Stimulated activated CD8-positive, alpha-beta memory T cell treated with anti-CD3 and anti-CD28 coated beads, Interleukin-4, amount 100 ng/mL, for 1 hour (primary cell): ENCODE results near the gene ESRRB.
"Not testable (repeated sequence)": the region's sequence is repeated elsewhere in the genome, so short reads cannot be mapped to it uniquely, and the experiment has no call there.

Source experiments
- DNase-seq, 2 donors: peaks; one replicate each; pipeline ENCODE4 v3.0.0-alpha.2; 2020; ENCODE audit warnings: low read depth in 2 of 2, low spot score in 1 of 2

Gene ESRRB

GRCh38 chr14:76496595-76496994 is 120.7 kb downstream of the ESRRB start:
- DNase-seq, result no peak

- no peak for DNase-seq
These were observed 121.9 kb downstream of the ESRRB start for GRCh38 chr14:76497550-76498462.

DNA sequence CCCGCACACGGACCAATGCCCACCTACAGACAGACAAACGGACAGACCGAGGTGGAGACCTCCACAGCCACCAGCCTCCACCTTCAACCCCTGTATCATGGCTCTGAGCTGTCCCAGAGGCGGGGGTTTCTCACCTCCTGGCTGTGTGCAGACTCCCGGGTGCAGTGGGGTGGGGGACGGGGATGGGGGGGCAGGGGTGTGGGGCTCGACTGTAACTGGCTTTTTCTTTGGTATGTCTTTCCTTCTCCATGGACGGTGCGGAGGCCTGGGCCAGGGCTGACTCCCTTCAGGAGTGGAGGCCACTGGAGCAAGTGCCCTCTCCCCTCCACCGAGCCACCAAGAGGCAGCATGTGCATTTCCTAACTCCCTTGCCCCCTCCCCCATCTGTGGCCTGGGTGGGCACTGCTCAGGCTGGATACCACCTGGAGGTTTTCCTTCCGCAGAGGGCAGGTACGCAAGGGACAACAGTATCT is 122.6 kb downstream of the ESRRB start:
- no peak for DNase-seq

GRCh38 chr14:76498976-76499375 is 123.0 kb downstream of the ESRRB start:
- DNase-seq, result no peak

- no peak for DNase-seq
These were observed 123.5 kb downstream of the ESRRB start for GRCh38 chr14:76499399-76499798.

DNA sequence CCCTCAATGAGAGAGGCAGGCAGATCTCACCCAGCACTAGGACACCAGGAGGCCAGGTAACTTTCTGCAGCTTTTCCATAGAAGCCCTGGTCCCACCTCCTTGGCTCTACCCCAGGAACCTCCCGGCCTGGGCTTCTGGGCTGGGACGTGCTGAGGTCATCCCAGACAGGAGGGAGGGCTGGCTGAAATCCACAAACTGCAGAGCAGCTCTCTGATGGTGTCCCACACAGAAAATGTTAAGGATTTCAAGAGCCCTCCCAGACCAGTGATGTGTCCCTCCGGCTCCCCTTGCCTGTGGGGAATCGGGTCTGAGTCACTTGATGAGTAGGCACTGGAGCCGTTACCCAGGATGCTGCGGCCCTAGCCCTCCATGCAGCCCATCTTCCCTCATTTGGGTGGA is 124.1 kb downstream of the ESRRB start:
- no peak for DNase-seq

DNA sequence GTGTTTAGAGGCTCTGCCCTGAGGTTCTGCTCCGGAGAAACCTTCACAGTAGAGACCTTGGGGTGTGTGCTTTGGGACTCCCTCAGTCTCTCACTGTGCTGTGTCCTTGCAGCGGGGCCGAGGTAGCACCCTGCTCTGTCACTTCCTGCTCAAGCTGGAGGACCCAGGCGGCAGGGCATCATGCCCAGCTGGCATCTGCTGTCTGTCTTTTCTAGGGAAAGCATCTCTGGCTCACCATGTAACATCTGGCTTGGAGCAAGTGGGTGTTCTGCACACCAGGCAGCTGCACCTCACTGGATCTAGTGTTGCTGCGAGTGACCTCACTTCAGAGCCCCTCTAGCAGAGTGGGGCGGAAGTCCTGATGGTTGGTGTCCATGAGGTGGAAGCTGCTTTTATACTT is 124.5 kb downstream of the ESRRB start:
- DNase-seq, result no peak

DNA sequence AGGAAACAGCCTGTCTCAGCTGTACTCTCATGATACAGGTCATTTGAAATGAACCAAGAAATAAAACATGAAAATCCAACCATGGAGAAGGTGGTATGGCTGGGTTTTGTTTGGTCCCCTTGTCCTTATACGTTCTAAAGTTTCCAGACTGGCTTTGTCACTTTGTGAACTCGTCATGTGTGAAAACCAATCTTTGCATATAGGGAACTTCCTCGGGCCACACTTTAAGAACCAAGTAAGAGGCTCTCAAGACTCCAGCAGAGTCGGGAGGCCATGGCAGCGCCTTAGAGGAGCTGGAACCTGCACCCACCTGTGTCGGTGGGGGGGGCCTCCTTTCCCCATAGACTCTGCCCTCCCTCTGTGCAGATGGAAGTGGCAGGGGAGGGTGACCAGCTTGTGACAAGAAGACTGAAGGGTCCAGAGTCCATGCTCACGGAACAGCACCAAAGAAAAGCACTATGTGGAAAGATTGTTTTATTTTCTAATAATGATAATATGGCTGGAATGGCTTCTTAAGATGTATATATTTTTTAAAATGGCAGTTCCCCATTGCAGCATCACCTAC is 125.3 kb downstream of the ESRRB start:
- DNase-seq, result no peak

- no peak for DNase-seq
These were observed 126.3 kb downstream of the ESRRB start for GRCh38 chr14:76502219-76502618.

DNA sequence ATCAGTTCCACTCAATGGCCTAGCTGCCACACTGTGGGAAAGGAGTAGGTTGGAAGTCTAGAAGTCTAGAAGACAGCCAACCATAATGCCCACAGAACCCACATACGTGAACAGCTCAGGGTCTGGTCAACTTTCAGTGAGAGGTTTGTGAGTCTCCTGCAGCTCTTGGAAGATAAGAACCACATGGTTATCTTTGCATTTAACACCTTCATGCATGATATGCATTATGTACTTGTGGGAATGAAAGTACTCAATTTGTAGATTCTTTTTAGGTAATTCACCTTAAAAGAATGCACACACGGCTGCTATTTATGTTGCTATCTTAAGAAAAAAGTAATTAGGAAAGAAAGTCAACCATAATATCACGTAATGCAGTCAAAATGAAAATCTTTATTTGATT is 126.7 kb downstream of the ESRRB start:
- DNase-seq, result no peak

GRCh38 chr14:76509311-76509710 is 133.4 kb downstream of the ESRRB start:
- DNase-seq, result no peak

GRCh38 chr14:76510181-76510580 is 134.2 kb downstream of the ESRRB start:
- no peak for DNase-seq

DNA sequence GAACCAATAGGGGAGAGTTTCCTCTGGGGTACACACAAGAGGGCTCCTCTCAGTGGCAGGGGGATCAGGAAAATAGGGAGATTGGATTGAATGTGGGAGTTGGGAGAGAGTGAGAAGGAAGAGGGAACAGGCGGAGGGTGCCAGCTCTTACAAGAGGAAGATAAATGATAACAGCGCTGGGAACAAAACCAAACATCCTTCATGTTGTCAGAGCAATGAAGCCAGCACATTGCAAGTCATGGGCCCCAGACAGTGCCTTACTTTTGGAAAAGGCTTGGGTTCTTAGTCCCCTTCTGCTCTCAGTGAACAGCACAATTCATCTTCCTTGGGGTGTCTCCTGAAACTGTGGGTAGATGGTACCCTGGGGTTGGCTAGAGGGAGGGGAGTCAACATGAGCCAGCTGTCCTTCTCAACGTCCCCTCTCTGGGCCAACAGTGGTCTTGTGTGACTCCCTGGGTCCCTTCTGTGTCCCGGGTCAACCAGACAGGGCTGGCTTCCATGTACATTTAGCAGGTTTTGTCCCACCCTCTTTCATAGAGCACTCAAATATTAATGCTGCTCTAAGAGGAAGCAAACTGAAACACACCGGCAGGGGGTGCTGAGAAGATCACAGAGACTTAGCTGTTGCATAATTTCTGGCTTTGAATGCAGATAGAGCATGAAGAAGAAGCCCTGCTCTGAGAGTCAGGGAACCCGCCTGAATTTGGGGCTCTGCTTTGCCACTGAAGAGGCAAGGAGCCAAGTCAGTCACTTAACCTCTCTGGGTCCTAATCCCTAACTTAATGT is 138.5 kb downstream of the ESRRB start:
- no peak for DNase-seq

DNA sequence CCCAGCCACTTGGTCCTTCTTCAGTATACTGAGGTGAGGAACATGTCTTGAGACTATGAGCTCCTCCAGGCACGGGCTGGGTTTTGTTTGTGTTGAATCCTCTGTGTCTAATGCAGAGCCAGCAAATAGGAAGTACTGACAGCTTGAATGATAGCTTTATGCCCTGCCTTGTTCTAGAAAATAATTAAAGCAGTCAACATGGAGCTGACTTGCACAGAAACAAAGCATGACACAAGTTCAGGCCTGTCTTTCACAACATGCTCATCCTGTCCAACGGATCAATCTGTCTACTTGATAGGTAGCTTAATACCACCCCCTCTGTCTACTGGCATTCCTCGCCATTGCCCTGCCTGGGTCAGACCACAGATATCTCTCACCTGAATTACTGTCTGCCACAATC is 140.9 kb downstream of the ESRRB start:
- DNase-seq, result no peak

GRCh38 chr14:76518366-76518765 is 142.4 kb downstream of the ESRRB start:
- no peak for DNase-seq

- DNase-seq, result no peak
These were observed 149.3 kb downstream of the ESRRB start for GRCh38 chr14:76525106-76525821.

DNA sequence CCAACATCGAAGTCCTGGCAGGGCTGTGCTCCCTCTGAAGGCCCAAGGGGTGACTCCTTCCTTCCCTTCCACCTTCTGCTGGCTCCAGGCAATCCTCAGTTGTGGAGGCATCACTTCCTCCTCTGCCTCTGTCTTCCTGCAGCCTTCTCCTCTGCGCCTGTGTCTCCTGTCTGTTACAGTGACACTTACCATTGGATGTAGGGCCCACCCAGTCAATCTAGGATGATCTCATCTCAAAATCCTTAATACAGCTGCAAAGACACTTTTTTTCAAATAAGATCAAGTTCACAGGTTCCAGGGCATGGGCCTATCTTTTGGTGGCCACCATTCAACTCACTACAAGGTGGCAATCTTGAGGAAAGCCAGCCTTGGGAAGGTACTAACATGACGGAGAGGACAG is 155.1 kb downstream of the ESRRB start:
- DNase-seq, result no peak

- DNase-seq, result no peak
These were observed 155.9 kb downstream of the ESRRB start for GRCh38 chr14:76531821-76532318.

DNA sequence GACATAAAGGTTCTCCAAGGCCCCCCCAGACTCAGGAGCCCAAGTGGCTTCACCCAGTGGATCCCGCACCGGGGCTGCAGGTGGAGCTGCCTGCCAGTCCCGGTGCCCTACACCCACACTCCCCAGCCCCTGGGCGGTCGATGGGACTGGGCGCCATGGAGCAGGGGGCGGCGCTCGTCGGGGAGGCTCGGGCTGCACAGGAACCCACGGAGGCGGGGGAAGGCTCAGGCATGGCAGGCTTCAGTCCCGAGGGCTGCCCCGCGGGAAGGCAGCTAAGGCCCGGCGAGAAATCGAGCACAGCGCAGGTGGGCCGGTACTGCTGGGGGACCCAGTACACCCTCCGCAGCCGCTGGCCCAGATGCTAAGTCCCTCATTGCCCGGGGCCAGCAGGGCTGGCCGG is 160.7 kb downstream of the ESRRB start:
- DNase-seq, result not testable (repeated sequence)

- DNase-seq, result no peak
These were observed 162.1 kb downstream of the ESRRB start for GRCh38 chr14:76537906-76538647.
